ENCODE measurements around the gene ROR2. TPM values are rescaled to one million over a fixed set of nuclear protein-coding genes. Genes with fewer than 3 reads are reported as not detected.

The ROR2 gene
- total RNA-seq, 1 donor from 2014 or later = 0.74 TPM

- intact Hi-C loops (cut with micrococcal nuclease) = no loop called here
- DNase-seq = no peak
These were observed 271.0 kb downstream of the ROR2 start for GRCh38 chr9:91678807-91679580.

GRCh38 chr9:91677822-91678436 is 272.1 kb downstream of the ROR2 start:
- no peak overlapping the region for H3K4me3 ChIP-seq
- no peaks in the 10 kb centered on the region for H3K9me3 ChIP-seq (replicated peaks)
- intact Hi-C loops (cut with micrococcal nuclease) = no loop called here
- peaks cover 25% of the 10 kb centered on the region for H3K27me3 ChIP-seq (ENCODE audit: low read depth)
- H3K4me1 ChIP-seq = peaks cover 8% of the 10 kb centered on the region
- TF ChIP-seq, protein P1, sequence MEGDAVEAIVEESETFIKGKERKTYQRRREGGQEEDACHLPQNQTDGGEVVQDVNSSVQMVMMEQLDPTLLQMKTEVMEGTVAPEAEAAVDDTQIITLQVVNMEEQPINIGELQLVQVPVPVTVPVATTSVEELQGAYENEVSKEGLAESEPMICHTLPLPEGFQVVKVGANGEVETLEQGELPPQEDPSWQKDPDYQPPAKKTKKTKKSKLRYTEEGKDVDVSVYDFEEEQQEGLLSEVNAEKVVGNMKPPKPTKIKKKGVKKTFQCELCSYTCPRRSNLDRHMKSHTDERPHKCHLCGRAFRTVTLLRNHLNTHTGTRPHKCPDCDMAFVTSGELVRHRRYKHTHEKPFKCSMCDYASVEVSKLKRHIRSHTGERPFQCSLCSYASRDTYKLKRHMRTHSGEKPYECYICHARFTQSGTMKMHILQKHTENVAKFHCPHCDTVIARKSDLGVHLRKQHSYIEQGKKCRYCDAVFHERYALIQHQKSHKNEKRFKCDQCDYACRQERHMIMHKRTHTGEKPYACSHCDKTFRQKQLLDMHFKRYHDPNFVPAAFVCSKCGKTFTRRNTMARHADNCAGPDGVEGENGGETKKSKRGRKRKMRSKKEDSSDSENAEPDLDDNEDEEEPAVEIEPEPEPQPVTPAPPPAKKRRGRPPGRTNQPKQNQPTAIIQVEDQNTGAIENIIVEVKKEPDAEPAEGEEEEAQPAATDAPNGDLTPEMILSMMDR (IDR thresholded peaks at IDR 0.05; ENCODE audit: borderline replicate concordance) = no peak
- no peak for DNase-seq
- no peak overlapping the region for H3K27ac ChIP-seq (replicated peaks)
- no peaks in the 10 kb centered on the region for H3K36me3 ChIP-seq

More at GRCh38 chr9:91678807-91679580, 271.0 kb downstream of the ROR2 start:
- TF ChIP-seq, protein P1 (IDR thresholded peaks at IDR 0.05; ENCODE audit: borderline replicate concordance) = no peak
- no peaks in the 10 kb centered on the region for H3K9me3 ChIP-seq (replicated peaks)
- no peak overlapping the region for H3K27ac ChIP-seq (replicated peaks)
- peaks cover 8% of the 10 kb centered on the region for H3K4me1 ChIP-seq
- no peaks in the 10 kb centered on the region for H3K36me3 ChIP-seq
- H3K4me3 ChIP-seq = no peak overlapping the region
- H3K27me3 ChIP-seq (ENCODE audit: low read depth) = peaks cover 25% of the 10 kb centered on the region

GRCh38 chr9:91677331-91677730 is 272.7 kb downstream of the ROR2 start:
- Histone ChIP-seq H3K4me1 (peaks cover 8% of the 10 kb centered on the region), H3K4me3 (no peak overlapping the region), H3K9me3 (replicated peaks) (no peaks in the 10 kb centered on the region), H3K27me3 (ENCODE audit: low read depth) (peaks cover 23% of the 10 kb centered on the region), H3K27ac (replicated peaks) (no peak overlapping the region), H3K36me3 (no peaks in the 10 kb centered on the region)
- intact Hi-C loops (cut with micrococcal nuclease) = no loop called here
- DNase-seq = no peak
- TF ChIP-seq, protein P1 (IDR thresholded peaks at IDR 0.05; ENCODE audit: borderline replicate concordance) = no peak

DNA sequence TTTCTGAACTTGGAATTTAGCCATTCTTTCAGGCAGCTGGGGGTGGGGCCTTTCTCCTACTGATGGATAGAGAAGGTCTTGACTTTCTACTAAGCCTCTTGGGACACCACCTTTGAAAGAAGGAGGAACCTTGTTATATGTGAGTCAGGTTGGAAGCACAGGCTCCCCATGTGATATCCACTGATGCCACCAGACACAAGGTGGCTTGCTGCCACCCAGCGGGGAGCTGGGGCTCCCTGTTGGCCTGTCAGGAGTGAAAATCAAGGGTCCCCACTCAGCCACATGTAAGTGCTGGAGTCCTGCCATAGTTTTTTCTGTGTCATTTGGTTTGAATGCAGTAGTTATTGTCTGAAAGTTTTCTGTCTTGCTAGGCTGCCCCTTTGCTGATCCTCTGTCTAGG is 274.0 kb downstream of the ROR2 start:
- no peaks in the 10 kb centered on the region for H3K36me3 ChIP-seq
- peaks cover 13% of the 10 kb centered on the region for H3K27me3 ChIP-seq (ENCODE audit: low read depth)
- no peak for DNase-seq
- TF ChIP-seq, protein P1 (IDR thresholded peaks at IDR 0.05; ENCODE audit: borderline replicate concordance) = peak; percentile 25
- H3K4me3 ChIP-seq = no peak overlapping the region
- intact Hi-C loops (cut with micrococcal nuclease) = no loop called here
- no peaks in the 10 kb centered on the region for H3K4me1 ChIP-seq
- peaks cover 9% of the 10 kb centered on the region for H3K9me3 ChIP-seq (replicated peaks)
- H3K27ac ChIP-seq (replicated peaks) = no peak overlapping the region

DNA sequence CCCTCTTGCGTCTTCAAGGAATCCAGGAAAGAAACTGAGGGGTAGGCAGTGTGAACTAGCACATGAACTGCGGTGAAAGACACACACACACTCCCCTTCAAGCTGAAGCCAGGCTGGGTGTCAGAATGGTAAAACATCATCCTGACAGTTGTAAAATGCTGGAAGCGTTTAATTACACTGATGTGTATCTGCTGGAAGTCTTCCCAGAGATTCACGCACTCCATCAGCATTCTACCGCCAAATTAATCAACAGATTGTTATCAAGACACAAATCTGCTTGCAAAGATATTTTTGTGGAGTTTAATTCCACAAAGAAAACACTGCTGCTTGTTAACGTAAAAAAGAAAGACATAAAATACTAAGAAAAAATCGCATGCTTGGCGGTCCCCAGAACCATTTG is 285.4 kb downstream of the ROR2 start:
- DNase-seq = no peak
- H3K27me3 ChIP-seq (ENCODE audit: low read depth) = no peaks in the 10 kb centered on the region
- H3K9me3 ChIP-seq (replicated peaks) = no peaks in the 10 kb centered on the region
- H3K36me3 ChIP-seq = no peaks in the 10 kb centered on the region
- TF ChIP-seq, protein P1 (IDR thresholded peaks at IDR 0.05; ENCODE audit: borderline replicate concordance) = no peak
- intact Hi-C loops (cut with micrococcal nuclease) = no loop called here
- H3K4me1 ChIP-seq = no peaks in the 10 kb centered on the region
- H3K27ac ChIP-seq (replicated peaks) = no peak overlapping the region
- H3K4me3 ChIP-seq = no peak overlapping the region

Data from left ventricle myocardium inferior (tissue), 1 donor.